HG03342 (cell line): ENCODE data around the gene DENND2A.
A peak's percentile ranks its signal among the peaks of the same experiment; 100 is the strongest.
"Not testable (repeated sequence)": the region's sequence is repeated elsewhere in the genome, so short reads cannot be mapped to it uniquely, and the experiment has no call there.

ENCODE experiments used
- ATAC-seq: cut with Tn5 transposase; IDR thresholded peaks from one replicate; pipeline ENCODE4 v1.9.1; 2021; ENCODE audit warnings: mild to moderate bottlenecking, moderate library complexity; ENCODE audit not compliant: unreplicated experiment

DENND2A gene

GRCh38 chr7:140557069-140557468, 83.5 kb downstream of the DENND2A start:
- ATAC-seq = no peak

GRCh38 chr7:140553236-140553635, 87.4 kb downstream of the DENND2A start:
- ATAC-seq = not testable (repeated sequence)

DNA sequence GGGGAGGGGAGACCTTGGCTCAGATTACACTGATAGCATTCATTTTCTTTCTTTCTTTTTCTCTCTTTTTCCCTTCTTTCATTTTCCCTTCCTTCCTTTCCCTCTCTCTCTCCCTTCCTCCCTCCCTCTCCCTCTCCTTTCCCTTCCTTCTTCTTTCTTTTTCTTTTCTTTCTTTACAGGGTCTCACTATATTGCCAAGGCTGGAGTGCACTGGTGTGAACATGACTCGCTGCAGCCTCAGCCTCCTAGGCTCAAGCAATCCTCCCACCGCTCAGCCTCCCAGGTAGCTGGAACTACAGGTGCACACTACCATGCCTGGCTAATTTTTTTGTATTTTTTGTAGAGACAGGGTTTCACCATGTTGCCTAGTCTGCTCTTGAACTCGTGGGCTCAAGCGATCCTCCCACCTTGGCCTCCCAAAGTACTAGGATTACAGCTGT, 88.4 kb downstream of the DENND2A start:
- no peak for ATAC-seq

DNA sequence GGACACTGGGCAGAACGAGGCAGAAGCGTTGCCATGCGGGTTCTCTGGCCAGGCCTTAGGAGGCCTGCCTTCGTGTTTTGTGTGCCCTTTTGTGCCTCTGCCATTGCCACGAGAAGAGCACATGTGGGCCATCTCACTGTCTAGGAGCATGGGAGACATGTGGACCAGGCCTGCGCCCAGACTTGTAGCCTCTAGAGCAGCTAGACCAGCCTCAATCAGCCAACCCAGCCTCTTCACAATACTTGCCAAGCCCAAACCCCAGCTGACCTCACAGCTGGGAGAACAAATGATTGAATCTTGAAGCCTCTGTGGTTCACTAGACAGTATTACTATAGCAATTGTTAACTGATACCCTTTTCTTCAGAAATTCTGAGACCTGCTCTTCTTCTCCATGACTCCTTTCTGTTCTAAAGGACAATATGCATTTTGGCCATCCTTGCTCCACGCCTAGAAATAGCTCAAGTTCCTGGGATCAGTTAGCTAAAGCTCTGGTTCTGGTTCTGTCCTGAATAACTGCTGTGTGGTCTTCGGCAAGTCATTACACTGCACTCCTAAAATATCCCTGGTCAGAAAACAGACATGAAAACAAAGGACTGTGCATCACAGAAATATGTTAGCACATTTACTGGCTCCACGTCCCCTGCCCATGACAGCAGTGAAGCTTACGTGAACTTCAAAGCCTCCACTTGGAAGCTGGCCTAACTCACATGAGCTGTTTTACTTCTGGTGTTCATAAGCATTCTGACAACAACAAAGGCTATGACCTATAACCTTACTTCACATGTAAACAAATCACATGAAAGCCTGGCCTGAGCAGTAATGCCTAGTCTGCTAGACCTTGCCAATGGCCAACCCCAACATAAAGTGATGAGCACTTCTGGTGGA, 89.0 kb downstream of the DENND2A start:
- ATAC-seq = no peak

GRCh38 chr7:140546947-140547346, 93.7 kb downstream of the DENND2A start:
- ATAC-seq = no peak

GRCh38 chr7:140544388-140544826, 96.2 kb downstream of the DENND2A start:
- no peak for ATAC-seq

DNA sequence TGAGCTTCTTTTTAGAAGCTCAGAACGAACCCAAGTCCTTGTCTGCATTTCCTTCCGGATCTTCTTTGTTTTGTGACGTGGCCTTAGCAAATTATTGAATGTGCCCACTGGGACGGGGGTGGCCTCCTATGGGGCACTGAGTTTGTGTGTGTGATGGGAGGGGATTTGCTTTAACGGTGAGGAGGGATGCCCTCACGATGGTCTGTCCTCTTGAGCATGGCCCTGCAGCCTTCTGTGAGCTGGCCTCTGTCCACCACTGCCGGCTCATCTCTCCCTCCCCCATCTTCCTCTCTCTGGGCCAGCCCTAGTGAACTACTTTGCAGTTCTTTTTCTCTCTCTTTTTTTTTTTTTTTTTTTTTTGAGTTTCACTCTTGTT, 98.4 kb downstream of the DENND2A start:
- ATAC-seq = no peak

GRCh38 chr7:140541513-140542227, 98.9 kb downstream of the DENND2A start:
- ATAC-seq = no peak

GRCh38 chr7:140541176-140541512, 99.5 kb downstream of the DENND2A start:
- ATAC-seq = no peak

DNA sequence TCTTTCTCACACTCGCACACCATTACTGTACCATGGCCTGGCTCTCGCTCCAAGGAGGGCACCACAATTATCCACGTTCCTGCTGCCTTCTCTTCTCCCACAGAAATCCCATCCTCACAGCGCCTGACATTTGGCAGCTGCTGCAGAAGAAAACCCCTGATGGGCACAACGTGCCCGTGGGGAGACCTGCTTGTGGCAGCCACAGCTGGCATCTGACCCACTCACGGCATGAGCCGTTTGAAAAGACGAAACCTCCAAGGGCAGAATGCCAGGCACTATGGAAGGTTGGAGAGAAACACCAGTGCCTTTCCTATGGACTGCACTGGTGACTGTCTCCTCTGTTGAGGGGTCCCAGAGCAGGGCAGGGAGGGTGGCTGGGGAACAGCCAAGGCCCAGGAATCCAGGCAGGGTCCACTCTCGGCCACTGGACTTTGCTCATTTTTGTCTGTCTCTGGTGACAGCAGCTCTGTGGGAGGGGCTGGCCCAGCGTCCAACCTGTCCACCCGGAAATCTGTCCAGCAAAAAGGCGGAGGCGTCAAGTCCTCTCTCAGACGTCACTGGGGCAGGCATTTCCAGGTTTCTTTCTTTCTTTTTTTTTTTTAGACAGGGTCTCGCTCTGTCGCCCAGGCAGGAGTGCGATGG, 100.4 kb downstream of the DENND2A start:
- no peak for ATAC-seq

DNA sequence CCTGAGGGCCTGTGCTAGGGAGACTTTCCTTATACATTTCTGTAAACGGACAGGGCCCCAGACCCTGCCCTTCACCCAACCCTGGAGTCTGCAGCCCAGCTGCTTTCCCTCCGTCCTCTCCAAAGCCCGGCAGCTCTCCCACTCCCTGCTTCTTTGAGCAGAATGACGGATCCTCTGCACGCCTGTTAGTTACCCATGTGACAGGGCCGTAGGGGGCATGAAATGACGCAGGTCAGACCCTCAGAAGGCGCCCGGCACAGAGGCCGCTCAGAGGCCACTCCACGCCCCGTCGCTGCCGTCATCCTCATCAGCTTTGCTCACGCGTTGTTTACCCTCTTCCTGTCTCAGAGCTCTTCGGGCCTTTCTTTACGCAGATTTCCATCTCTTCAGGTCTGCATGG, 101.2 kb downstream of the DENND2A start:
- ATAC-seq = no peak

DNA sequence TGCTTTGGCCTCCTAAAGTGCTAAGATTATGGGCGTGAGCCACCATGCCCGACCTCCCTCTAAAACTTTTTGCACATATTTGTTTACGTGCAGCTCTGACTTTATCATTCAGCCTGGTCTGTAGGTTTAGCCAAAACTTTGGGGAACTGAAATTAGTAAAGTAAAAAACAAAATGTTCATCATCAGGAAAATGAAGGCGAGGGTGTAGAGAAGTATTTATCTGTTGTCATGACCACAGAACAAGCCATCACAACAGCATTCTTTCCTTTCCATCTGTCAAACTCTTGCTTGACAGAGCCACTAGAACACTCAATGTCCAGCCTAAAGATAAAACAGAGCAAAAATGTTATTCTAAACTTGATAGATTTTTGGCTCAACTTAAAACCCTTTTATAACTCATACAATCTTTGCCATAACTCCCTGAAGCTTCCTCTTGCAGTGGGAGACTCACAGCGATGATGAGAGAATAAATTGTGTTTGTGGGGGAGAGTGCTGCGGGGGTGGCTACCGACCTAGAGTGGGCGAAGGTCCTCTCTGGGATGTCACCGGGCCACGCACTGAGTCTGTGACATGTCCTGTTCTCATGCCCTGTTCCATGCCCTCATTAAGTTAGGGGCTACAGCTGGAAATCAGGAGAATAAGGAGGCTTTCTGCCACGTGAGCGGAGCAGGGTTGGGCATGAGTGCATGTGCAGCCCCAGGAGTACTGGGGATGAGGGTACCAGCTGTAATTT, 102.7 kb downstream of the DENND2A start:
- ATAC-seq = peak; percentile 49

GRCh38 chr7:140534743-140535142, 105.9 kb downstream of the DENND2A start:
- ATAC-seq = no peak

DNA sequence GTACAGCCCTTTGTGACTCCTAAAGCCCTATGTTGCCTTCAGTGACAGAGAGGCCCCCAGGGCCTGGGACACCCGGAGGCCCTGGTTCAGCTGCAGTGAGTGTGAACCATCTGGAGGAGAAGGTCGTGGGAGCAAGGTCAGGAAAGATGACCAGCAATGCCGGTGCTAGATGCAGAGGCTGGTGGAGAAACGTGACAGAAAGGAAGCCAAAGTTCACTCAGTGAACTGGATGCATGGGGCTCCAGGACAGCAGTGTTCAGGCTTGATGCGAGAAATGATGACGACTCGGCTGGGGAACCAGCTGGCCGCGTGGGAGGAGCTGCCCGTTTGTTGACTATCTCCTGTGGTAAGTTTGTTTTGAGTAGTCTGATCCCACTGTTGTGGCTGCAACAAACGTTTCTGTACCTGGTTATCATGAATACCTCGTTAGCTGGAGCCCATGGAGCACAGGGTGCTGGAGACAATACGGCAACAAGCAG, 107.2 kb downstream of the DENND2A start:
- no peak for ATAC-seq

- not testable (repeated sequence) for ATAC-seq
Measured at GRCh38 chr7:140529428-140529827, 111.2 kb downstream of the DENND2A start.

DNA sequence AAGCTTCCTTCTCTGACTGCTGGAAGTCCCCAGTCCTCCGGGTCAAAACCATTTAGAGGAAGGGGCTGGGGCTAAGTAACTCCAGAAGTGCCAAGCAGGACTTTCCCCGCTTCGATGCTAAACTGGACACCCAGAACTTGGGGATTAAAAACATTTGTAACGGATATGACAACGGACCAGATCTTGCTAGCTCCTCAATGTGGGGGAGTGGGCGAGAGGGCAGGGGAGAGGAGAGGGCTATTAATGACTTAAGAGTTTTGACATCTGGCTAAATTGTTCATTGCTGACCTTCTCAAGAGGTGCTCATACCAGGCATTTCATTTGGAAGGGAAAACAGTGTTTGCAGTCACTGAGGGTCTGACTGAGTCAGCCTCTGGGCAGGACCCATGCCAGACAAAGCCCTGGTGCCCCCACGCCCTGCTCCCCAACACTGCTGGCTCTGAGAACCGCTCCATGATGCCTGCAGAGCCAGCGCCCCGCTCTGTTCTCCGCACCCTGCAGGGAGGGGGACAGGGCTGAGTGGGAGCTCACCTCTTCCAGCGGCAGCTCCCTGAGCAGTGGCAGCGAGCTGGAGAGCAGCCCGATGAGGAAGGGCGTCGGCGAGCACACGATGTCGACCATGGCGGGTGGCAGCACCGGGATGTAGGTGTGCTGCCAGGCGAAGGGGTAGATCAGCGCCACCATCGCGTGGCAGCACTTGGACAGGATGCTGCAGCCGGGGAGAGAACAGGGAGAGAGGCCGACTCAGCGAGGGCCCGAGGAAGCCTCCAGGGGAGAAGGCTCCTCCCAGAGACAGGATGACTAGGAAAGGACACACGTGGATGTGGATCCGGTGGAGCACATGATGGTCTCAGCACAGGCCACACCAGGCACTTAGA, 113.6 kb downstream of the DENND2A start:
- no peak for ATAC-seq

GRCh38 chr7:140526214-140526613, 114.4 kb downstream of the DENND2A start:
- no peak for ATAC-seq

- ATAC-seq = no peak
Measured at GRCh38 chr7:140525743-140526142, 114.9 kb downstream of the DENND2A start.

DNA sequence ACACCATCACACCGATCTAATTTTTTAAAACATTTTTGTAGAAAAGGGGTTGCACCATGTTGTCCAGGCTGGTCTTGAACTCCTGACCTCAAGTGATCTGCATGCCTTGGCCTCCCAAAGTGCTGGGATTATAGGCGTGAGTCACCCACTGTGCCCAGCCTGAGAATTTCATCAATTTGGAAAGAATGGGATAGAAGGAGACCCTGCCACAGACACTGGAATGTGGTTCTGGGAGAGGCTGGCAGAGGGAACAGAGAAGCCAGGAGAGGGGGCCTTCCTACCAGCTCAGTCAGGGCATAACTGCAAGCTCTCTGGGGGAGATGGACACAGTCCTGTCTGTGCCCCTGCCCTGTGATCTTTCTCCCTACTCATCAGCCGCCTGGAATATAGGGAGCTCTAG, 119.2 kb downstream of the DENND2A start:
- ATAC-seq = no peak

- ATAC-seq = no peak
Measured at GRCh38 chr7:140519007-140519399, 121.6 kb downstream of the DENND2A start.
